ENCODE measurements around the gene RRP8.

The RRP8 gene

DNA sequence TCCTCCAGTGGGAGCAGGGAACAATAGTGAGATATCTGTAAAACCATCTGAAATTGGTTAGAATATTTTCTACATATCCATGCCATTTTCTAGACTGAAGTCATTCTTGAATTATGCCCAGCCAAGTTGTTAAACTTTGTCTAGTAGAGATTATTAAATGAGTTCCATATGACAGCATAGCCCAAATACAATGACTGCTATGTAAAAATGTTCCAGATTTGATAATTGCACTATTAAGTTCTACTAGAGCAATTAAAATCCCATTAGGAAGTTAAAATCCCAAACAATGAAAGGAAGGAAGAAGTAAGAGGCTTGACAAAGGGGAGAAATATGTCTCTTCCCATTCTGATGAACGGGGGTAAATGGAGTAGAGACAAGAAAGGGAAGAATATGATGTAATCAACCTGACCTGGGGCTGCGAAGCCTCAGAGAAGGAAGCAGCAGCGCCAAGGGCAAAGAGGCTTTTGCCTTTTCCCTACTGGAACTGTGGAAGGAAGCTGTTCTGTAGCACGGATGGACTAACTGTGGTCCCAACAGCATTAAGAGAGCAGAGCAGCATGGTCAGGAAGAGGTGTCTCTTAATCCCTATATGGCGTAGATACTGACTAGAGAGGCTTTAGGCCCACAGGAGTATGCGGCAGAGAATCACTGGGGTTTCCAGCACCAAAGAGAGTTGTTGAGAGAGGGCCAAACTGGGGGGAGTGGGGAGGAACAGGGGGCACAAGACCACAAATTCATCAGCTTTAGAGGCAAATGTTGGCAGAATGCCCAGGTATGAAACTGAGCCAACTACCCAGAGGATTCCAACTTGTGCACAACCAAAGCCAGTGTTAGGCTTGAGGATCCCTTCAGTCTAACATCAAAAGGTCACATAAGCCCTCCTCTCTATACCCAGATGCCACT is 26.7 kb downstream of the RRP8 start:
- Mint-ChIP-seq H3K36me3 (peaks cover 51% of the 10 kb centered on the region), H3K27ac (no peak overlapping the region), H3K4me3 (no peak overlapping the region), H3K27me3 (no peaks in the 10 kb centered on the region), H3K4me1 (peaks cover 6% of the 10 kb centered on the region), H3K9me3 (no peaks in the 10 kb centered on the region)
- ATAC-seq, result no peak

DNA sequence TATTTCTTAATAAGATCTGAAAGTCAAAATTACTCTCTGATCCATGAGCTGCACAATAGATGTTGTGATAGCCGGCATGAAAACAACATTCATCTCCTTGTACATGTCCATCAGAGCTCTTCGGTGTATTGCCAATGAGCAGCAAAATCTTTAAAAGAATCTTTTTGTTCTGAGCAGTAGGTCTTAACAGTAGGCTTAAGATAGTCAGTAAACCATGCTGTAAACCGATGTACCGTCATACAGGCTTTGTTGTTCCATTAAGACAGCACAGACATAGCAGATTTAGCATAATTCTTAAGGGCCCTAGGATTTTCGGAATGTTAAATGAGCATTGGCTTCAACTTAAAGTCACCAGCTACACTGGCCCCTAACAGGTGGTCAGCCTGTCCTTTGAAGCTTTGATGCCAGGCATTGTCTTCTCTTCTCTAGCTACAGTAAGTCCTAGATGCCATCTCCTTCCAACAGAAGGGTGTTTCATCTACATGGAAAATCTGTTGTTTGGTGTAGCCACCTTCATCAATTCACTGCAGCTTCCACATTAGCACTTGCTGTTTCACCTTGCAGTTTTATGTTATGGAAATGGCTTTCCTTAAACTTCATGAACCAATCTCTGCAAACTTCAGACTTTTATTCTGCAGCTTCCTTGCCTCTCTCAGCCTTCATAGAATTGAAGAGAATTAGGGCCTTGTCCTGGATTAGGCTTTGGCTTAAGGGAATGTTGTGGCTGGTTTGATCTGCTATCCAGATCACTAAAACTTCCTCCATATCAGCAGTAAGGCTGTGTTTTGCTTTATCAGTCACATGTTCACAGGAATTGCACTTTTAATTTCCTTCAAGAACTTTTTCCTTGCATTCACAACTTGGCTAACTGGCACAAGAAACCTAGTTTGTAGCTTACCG is 28.4 kb downstream of the RRP8 start:
- Mint-ChIP-seq H3K27me3 (no peaks in the 10 kb centered on the region), H3K36me3 (peaks cover 47% of the 10 kb centered on the region), H3K9me3 (no peaks in the 10 kb centered on the region), H3K4me1 (peaks cover 6% of the 10 kb centered on the region), H3K4me3 (no peak overlapping the region), H3K27ac (no peak overlapping the region)
- ATAC-seq, result no peak

DNA sequence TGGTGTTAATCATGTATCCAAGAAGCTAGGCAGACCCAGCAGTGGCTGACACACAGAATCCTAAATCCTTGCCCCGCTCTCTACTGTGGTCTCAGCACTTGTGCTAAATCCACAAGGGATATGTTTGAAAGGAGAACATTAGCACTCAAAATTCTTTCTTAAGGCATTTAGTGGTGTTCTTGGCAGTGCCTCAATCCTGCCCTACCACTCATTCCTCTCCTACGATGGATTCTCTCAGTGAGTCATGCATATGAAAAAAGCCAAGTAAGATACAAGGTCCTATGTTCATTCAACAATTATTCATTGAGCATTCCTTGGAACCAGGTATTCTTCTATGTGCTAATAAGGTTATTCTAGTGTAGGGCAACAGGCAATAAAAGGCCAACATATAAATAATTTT is 31.2 kb downstream of the RRP8 start:
- no peaks in the 10 kb centered on the region for H3K27me3 Mint-ChIP-seq
- H3K4me1 Mint-ChIP-seq, result peaks cover 5% of the 10 kb centered on the region
- no peak overlapping the region for H3K27ac Mint-ChIP-seq
- H3K4me3 Mint-ChIP-seq, result no peak overlapping the region
- no peak for ATAC-seq
- no peaks in the 10 kb centered on the region for H3K9me3 Mint-ChIP-seq
- peaks cover 53% of the 10 kb centered on the region for H3K36me3 Mint-ChIP-seq

DNA sequence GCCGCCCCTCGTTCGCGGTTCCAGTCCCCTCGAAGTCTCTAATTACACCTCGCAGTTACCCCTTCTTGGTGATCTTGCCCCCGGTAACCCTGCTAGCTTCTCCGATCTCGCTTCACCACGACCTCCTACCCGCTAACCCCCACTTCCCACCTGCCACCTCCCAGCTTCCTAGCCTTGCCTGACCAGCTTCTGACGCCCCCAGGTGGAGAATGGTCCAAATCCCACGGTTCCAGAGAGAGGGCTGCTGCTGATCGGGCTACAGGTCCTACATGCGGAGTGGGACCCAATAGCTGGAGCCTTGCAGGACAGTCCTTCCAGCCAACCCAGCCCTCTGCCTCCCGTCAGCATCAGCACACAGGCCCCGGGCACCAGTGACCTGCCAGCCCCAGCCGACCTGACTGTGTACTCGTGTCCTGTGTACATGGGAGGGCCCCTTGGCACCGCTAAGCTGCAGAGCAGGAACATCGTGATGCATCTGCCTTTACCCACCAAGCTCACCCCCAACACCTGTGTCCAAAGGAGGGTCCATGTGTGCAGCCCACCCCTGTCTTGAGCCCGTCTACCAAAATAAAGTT is 31.9 kb downstream of the RRP8 start:
- Mint-ChIP-seq H3K36me3 (peaks cover 53% of the 10 kb centered on the region), H3K4me1 (peaks cover 5% of the 10 kb centered on the region), H3K9me3 (no peaks in the 10 kb centered on the region), H3K4me3 (no peak overlapping the region), H3K27ac (no peak overlapping the region), H3K27me3 (no peaks in the 10 kb centered on the region)
- ATAC-seq, result no peak

DNA sequence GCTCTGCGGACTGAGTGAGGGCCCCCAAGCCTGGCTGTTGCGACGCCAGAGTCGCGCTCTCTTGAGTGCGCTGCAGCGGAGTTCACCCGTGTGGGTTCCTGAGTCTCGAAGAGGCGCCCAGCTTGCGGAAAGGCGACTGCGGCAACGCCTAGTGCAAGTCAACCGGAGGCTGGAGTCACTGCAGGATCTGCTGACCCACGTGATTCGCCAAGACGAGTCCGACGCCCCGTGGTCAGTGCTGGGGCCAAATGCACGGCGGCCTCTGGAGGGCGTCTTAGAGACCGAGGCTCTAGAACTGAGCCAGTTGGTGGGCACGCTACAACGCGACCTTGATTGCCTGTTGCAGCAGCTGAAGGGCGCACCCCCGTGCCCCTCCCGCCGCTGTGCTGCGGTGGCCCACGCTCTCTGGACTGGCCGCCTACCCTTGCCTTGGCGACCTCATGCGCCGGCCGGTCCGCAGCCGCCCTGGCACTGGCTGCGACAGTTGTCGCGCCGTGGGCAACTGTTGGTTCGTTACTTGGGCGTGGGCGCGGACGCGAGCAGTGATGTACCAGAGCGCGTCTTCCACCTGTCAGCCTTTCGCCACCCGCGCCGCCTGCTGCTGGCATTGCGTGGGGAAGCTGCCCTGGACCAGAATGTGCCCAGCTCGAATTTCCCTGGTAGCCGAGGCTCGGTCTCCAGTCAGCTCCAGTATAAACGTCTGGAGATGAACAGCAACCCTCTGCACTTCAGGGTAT is 32.6 kb downstream of the RRP8 start:
- Mint-ChIP-seq H3K9me3 (no peaks in the 10 kb centered on the region), H3K4me3 (no peak overlapping the region), H3K27me3 (no peaks in the 10 kb centered on the region), H3K36me3 (peaks cover 50% of the 10 kb centered on the region), H3K27ac (no peak overlapping the region), H3K4me1 (peaks cover 5% of the 10 kb centered on the region)
- no peak for ATAC-seq

DNA sequence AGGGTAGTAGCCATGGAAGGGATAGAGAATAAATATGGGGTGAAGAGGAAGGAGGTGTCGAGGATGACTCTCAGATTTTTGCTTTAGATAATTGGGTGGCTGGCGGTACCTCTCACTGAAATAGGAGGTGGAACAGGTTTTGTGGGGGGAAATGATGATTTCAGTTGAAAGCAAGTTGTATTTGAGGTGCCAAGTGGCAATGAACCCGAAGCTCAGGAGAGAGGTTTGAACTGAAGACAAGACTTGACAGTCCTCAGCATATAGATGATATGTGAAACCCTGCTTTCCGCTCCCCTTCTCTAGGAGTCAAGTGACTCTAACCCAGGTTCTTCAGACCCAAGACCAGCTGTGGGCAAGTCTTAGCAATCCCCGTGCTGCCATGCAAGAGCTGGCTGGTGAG is 33.7 kb downstream of the RRP8 start:
- ATAC-seq, result no peak
- H3K36me3 Mint-ChIP-seq, result peaks cover 51% of the 10 kb centered on the region
- no peak overlapping the region for H3K27ac Mint-ChIP-seq
- H3K4me3 Mint-ChIP-seq, result no peak overlapping the region
- no peaks in the 10 kb centered on the region for H3K27me3 Mint-ChIP-seq
- H3K9me3 Mint-ChIP-seq, result no peaks in the 10 kb centered on the region
- H3K4me1 Mint-ChIP-seq, result peaks cover 9% of the 10 kb centered on the region

DNA sequence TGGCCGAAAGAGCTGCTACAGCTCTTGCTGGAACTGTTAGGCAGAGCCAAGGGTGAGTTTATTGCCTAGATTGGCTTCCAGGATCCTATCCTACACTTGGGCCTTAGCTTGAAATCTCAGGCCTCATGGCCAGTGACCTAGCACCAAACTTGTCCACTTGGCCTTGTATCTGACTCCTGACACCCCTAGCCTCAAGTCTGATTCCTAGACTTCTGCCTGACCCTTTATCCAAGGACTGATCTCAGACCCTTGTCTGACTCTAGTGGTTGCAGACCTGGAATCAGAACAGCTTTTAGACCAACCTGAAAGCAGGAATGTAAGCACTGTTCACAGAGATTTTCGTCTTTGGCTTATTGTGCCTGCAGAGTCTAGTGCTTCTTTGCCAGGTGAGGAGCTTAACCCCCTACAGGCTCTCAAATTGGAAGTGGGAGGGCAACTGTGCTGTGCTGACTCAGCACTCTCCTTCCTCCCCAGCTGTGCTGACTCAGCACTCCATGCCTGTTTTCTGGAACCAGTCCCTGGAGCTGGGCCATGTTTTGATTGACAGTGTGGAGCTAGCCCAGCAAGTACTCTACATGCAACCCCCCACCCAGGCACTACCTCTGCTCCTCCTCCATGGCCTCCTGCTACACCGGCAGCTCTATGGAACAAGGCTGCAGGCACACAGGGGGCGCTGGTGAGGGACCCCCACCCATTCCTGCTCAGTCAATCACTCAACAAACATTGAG is 35.1 kb downstream of the RRP8 start:
- no peak for ATAC-seq
- Mint-ChIP-seq H3K27me3 (no peaks in the 10 kb centered on the region), H3K36me3 (peaks cover 53% of the 10 kb centered on the region), H3K4me1 (peaks cover 9% of the 10 kb centered on the region), H3K9me3 (no peaks in the 10 kb centered on the region), H3K4me3 (no peak overlapping the region), H3K27ac (no peak overlapping the region)

DNA sequence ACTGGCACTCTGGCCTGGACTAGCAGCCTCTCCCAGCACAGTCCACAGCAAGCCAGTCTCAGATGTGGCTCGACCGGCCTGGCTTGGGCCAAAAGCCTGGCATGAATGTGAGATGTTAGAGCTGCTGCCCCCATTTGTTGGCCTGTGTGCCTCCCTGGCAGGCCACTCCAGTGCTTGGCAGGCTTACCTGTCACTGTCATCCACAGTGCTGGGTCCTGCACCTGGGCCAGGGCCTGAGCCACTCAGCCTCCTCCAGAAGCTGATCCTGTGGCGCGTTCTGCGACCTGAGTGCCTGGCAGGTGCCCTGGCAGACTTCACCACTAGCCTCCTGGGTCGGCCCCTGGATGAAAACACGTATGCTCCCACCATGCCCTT is 36.1 kb downstream of the RRP8 start:
- no peak overlapping the region for H3K27ac Mint-ChIP-seq
- H3K36me3 Mint-ChIP-seq, result peaks cover 46% of the 10 kb centered on the region
- H3K27me3 Mint-ChIP-seq, result no peaks in the 10 kb centered on the region
- no peaks in the 10 kb centered on the region for H3K9me3 Mint-ChIP-seq
- peaks cover 9% of the 10 kb centered on the region for H3K4me1 Mint-ChIP-seq
- no peak for ATAC-seq
- H3K4me3 Mint-ChIP-seq, result no peak overlapping the region

DNA sequence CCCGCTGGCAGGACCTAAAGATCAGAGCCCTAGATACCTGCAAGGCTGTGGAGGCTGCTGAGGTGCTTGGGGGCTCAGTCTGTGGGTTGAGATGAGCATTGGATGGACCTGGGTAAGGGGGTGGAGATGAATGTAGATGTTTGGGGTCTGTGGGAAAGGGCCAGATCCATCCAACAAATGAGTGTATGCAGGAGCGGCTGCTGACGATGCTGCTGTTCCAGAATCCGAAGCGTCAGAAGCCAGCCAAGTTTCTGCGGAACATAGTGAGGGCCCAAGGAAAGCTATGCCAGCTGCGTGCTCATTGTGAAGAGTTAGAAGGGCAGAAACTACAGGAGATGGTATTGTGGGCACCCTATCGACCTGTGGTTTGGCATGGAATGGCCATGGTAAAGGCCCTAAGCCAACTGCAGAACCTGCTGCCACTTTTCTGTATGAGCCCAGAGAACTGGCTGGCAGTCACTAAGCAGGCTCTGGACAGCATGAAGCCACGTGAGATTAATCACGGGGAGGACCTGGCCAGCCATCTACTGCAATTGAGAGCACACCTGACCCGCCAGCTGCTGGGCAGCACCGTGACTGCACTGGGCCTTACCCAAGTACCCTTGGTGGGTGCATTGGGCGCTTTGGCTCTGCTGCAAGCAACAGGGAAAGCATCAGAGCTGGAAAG is 36.6 kb downstream of the RRP8 start:
- Mint-ChIP-seq H3K27ac (no peak overlapping the region), H3K9me3 (no peaks in the 10 kb centered on the region), H3K36me3 (peaks cover 47% of the 10 kb centered on the region), H3K4me1 (peaks cover 9% of the 10 kb centered on the region), H3K27me3 (no peaks in the 10 kb centered on the region), H3K4me3 (no peak overlapping the region)
- ATAC-seq, result no peak

DNA sequence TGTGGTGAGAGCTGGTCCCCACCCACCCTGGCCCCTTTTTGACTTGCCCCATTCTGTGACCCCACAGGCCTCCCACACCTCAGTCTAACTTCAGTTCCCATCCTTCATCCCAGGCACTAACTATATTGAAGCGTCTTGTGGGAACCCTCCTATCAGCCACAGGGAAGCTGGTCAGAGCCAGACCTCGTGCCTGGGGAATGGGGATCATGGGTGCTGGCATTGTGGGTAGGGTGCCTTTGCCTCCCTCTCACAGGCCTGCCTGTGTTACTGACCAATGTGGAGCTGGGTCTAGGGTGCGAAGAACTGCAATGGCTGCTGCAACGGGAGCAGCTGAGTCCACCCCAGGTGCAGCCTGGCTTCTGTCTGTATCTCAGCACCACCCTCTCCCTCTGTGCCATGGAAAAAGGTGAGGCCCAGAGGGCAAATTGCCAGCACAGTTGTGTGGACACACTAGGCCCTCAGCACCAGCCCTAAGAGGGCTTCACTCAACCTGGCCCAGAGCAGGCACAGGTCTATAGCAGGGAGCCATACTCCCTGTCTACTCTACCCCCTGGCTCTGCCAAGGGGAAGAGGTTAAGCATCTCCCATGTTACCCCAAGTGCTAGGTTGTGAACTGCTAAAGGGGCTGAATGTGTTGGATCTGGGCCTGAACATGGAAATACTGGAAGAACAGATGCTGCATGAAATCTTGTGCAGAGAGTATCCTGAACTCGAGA is 37.3 kb downstream of the RRP8 start:
- peaks cover 45% of the 10 kb centered on the region for H3K36me3 Mint-ChIP-seq
- no peak overlapping the region for H3K27ac Mint-ChIP-seq
- ATAC-seq, result no peak
- no peaks in the 10 kb centered on the region for H3K27me3 Mint-ChIP-seq
- peaks cover 9% of the 10 kb centered on the region for H3K4me1 Mint-ChIP-seq
- H3K9me3 Mint-ChIP-seq, result no peaks in the 10 kb centered on the region
- no peak overlapping the region for H3K4me3 Mint-ChIP-seq

DNA sequence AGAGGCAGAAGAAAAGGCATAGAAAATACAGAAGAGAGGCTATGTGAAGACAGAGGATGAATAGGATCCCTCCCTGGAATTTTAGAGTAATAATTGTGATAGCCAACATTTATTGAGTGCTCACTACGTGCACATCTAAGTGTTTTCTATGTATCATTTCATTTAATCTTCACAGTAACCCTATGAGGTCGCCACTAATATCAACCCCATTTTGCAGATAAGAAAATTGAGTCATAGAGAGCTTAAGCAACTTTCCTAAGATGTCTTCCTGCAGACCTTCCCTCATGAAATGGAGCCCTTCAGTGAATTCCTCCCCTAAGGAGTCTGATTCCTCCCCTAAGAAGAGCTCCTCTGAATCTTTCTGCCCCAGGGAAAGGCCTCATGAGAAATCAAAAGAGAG is 38.1 kb downstream of the RRP8 start:
- H3K4me3 Mint-ChIP-seq, result no peak overlapping the region
- H3K9me3 Mint-ChIP-seq, result no peaks in the 10 kb centered on the region
- no peak for ATAC-seq
- H3K27me3 Mint-ChIP-seq, result no peaks in the 10 kb centered on the region
- H3K27ac Mint-ChIP-seq, result no peak overlapping the region
- peaks cover 46% of the 10 kb centered on the region for H3K36me3 Mint-ChIP-seq
- peaks cover 9% of the 10 kb centered on the region for H3K4me1 Mint-ChIP-seq

DNA sequence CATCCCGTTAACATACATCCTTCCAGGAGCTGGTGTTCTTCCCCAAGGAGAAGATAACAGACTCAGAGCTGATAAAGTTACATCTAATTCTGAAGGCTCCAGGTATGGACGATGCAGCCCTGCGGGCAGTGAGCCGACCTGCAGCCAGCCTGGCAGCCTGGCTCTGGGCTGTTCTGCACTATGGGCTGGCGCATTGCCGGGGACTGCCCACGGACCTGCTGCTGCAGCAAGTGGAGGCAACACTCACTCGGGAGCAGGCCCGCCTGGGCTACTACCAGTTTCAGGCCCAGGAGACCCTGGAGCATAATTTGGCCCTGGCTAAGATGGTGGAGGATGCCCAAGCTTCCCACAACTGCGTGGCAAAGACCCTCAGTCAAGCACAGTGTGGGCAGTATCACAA is 39.7 kb downstream of the RRP8 start:
- Mint-ChIP-seq H3K9me3 (no peaks in the 10 kb centered on the region), H3K36me3 (peaks cover 51% of the 10 kb centered on the region), H3K4me3 (no peak overlapping the region), H3K27ac (no peak overlapping the region), H3K4me1 (peaks cover 7% of the 10 kb centered on the region), H3K27me3 (no peaks in the 10 kb centered on the region)
- ATAC-seq, result no peak

DNA sequence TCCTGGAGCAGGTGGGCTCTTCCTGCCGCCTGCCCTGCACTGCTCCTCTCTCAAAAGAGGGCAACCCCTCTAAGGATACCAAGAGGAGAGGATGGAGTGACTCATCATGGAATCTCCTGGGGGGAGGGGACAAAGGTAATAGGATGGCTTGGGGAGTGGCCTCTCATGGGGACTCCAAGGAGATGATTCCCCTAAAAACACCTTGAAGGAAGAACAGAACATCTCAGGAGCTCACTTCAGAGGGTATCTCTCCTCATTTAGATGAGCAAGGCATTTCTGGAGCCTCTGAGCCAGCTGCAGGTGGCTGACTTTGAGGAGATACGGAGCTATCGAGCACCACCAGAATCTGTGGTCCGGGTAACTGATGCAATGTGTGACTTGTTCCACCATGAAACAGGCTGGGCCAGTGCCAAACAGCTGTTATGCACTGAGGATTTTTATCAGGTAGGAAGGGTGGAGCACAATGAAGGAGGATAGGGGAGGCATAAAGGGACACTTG is 40.2 kb downstream of the RRP8 start:
- no peak overlapping the region for H3K4me3 Mint-ChIP-seq
- H3K27me3 Mint-ChIP-seq, result no peaks in the 10 kb centered on the region
- H3K4me1 Mint-ChIP-seq, result peaks cover 4% of the 10 kb centered on the region
- H3K27ac Mint-ChIP-seq, result no peak overlapping the region
- no peaks in the 10 kb centered on the region for H3K9me3 Mint-ChIP-seq
- peaks cover 51% of the 10 kb centered on the region for H3K36me3 Mint-ChIP-seq
- ATAC-seq, result no peak
